ENCODE data around the gene EZH1. TPM values are rescaled to one million over a fixed set of nuclear protein-coding genes. Genes with fewer than 3 reads are reported as not detected.
A peak's percentile ranks its signal among the peaks of the same experiment; 100 is the strongest.

The EZH1 gene
- total RNA-seq, 1 experiment from 2014 or later, result 22.8 TPM

GRCh38 chr17:42682722-42683403 is 62.0 kb downstream of the EZH1 start:
- Histone ChIP-seq H3K9me2 (ENCODE audit: insufficient read depth) (no peaks in the 10 kb centered on the region), H3F3A (ENCODE audit: insufficient read depth, low read depth) (peaks cover 37% of the 10 kb centered on the region), H3K4me1 (replicated peaks; ENCODE audit: insufficient read depth) (peaks cover 30% of the 10 kb centered on the region), H3K9me3 (ENCODE audit: insufficient read depth, low read depth) (no peaks in the 10 kb centered on the region), H3K4me3 (peak overlapping the region; percentile 55), H2AFZ (peak overlapping the region; percentile 82), H3K79me2 (ENCODE audit: low read depth) (no peaks in the 10 kb centered on the region), H3K27ac (no peak overlapping the region), H3K4me2 (peak overlapping the region; percentile 98), H4K20me1 (ENCODE audit: insufficient read depth) (no peaks in the 10 kb centered on the region), H3K27me3 (ENCODE audit: insufficient read depth, low read depth) (no peaks in the 10 kb centered on the region), H3K36me3 (ENCODE audit: low read depth) (no peaks in the 10 kb centered on the region)
- no peak for DNase-seq
- CTCF ChIA-PET, result interaction anchor here (0.7 to 1.0 kb wide), 3 partner anchors 64 to 104 kb away, joined by 3 read pairs; no protein-coding TSS in a partner anchor
- intact Hi-C loops (cut with micrococcal nuclease; ENCODE audit: unreplicated experiment), result no loop called here
- no peak for TF ChIP-seq CTCF (conservative IDR thresholded peaks at IDR 0.05)
- no peak for TF ChIP-seq EZH2 (IDR thresholded peaks at IDR 0.05; ENCODE audit: low read depth)
- no TSS peak for BruUV-seq (replicated peaks)
- POLR2A ChIA-PET (ENCODE audit: unreplicated experiment), result interaction anchor here (0.7 kb wide), 1 partner anchor 25 kb away, joined by 5 read pairs; no protein-coding TSS in a partner anchor

GRCh38 chr17:42681976-42682721 is 62.7 kb downstream of the EZH1 start, which contains the start of gene CNTNAP1:
CNTNAP1 (plus strand) TSS chr17:42682531; CDS start chr17:42682830, 299 bp downstream.
- Histone ChIP-seq H3K27me3 (ENCODE audit: insufficient read depth, low read depth) (no peaks in the 10 kb centered on the region), H3K9me3 (ENCODE audit: insufficient read depth, low read depth) (no peaks in the 10 kb centered on the region), H3K4me3 (peak within 1 kb of the TSS; percentile 55), H4K20me1 (ENCODE audit: insufficient read depth) (no peaks in the 10 kb centered on the region), H3K4me2 (peak within 1 kb of the TSS; percentile 98), H3K9me2 (ENCODE audit: insufficient read depth) (no peaks in the 10 kb centered on the region), H3K79me2 (ENCODE audit: low read depth) (no peaks in the 10 kb centered on the region), H3K36me3 (ENCODE audit: low read depth) (no peaks in the 10 kb centered on the region), H3F3A (ENCODE audit: insufficient read depth, low read depth) (peaks cover 41% of the 10 kb centered on the region), H3K4me1 (replicated peaks; ENCODE audit: insufficient read depth) (peaks cover 37% of the 10 kb centered on the region), H2AFZ (peak within 1 kb of the TSS; percentile 82), H3K27ac (no peak within 1 kb of the TSS)
- intact Hi-C loops (cut with micrococcal nuclease; ENCODE audit: unreplicated experiment), result no loop called here
- ChIA-PET POLR2A (ENCODE audit: unreplicated experiment) (no interaction called here), CTCF (no interaction called here)
- TF ChIP-seq EZH2 (IDR thresholded peaks at IDR 0.05; ENCODE audit: low read depth) (no peak), CTCF (conservative IDR thresholded peaks at IDR 0.05) (no peak)
- peak in 1 of 2 experiments; percentile 45 for DNase-seq
- no TSS peak for BruUV-seq (replicated peaks)

GRCh38 chr17:42680331-42680808 is 64.5 kb downstream of the EZH1 start:
- Histone ChIP-seq H3K27ac (no peak overlapping the region), H3K79me2 (ENCODE audit: low read depth) (peaks cover 13% of the 10 kb centered on the region), H3K36me3 (ENCODE audit: low read depth) (no peaks in the 10 kb centered on the region), H3K9me3 (ENCODE audit: insufficient read depth, low read depth) (no peaks in the 10 kb centered on the region), H3K27me3 (ENCODE audit: insufficient read depth, low read depth) (no peaks in the 10 kb centered on the region), H3K9me2 (ENCODE audit: insufficient read depth) (no peaks in the 10 kb centered on the region), H3K4me1 (replicated peaks; ENCODE audit: insufficient read depth) (peaks cover 38% of the 10 kb centered on the region), H3F3A (ENCODE audit: insufficient read depth, low read depth) (peaks cover 41% of the 10 kb centered on the region), H2AFZ (no peak overlapping the region), H3K4me3 (peak overlapping the region; percentile 65; the same call in 1 of the 2 replicates), H4K20me1 (ENCODE audit: insufficient read depth) (no peaks in the 10 kb centered on the region), H3K4me2 (peak overlapping the region; percentile 79)
- no peak for DNase-seq
- TF ChIP-seq CTCF (conservative IDR thresholded peaks at IDR 0.05) (no peak), EZH2 (IDR thresholded peaks at IDR 0.05; ENCODE audit: low read depth) (no peak)
- POLR2A ChIA-PET (ENCODE audit: unreplicated experiment), result no interaction called here
- intact Hi-C loops (cut with micrococcal nuclease; ENCODE audit: unreplicated experiment), result no loop called here
- no TSS peak for BruUV-seq (replicated peaks)
- CTCF ChIA-PET, result interaction anchor here (0.6 to 2.5 kb wide), 5 partner anchors 62 to 696 kb away, joined by 3 to 8 read pairs (median 3); no protein-coding TSS in a partner anchor

Measured in PC-9 (cell line).